A549 treated with dexamethasone at 1 μM for 4 hours (cell line): ENCODE results near the gene TIMM8A. TPM values are rescaled to one million over a fixed set of nuclear protein-coding genes. Genes with fewer than 3 reads are reported as not detected.

ENCODE experiments used
- total RNA-seq: library from RNA; stranded (reverse); fragments of 200-300 nt; extraction: Qiagen RNA extraction; gene quantifications from 5 replicates; pipeline ENCODE4 v1.2.3, GENCODE V29; 2022

TIMM8A gene, protein sequence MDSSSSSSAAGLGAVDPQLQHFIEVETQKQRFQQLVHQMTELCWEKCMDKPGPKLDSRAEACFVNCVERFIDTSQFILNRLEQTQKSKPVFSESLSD
- total RNA-seq = 26.3 to 27.2 TPM (median 26.7 TPM) in 5 replicates

DNA sequence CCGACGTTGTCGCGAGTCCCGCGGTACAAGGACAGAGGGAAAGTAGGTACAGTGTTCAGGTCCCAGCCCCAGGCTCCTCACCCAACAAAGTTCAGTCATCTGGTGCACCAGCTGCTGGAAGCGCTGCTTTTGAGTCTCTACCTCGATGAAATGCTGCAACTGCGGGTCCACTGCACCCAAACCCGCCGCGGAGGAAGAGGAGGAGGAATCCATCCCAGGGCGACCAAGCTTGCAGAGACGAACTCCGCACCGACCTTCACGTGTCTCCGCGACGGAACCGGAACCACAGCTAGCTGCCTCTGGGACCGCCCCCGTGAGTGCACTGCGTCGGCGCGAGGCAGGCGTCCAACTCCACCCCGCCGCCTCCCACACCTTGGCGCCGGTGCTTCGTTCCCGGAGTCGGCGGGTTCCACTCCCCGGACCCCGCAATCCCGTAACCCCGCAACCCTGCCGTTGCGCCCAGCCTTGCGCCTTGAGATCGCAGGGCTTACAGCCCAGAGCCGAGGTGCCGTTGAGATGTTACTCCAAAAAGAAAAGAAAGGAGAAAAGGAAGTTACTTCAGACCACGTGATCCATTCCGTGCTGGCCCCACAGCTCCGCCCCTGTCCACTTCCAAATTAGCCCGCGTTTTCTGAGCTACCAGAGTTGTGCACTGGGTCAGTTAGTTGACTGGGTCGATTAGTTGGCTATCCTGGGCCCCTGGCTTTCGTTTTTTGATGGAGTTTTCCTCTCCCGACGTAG lies at the start of gene TIMM8A:
Gene TIMM8A, minus strand, starts transcription at position 291 of the 741 bp plus-strand sequence. Its CDS starts 78 bp downstream, at position 213.

DNA sequence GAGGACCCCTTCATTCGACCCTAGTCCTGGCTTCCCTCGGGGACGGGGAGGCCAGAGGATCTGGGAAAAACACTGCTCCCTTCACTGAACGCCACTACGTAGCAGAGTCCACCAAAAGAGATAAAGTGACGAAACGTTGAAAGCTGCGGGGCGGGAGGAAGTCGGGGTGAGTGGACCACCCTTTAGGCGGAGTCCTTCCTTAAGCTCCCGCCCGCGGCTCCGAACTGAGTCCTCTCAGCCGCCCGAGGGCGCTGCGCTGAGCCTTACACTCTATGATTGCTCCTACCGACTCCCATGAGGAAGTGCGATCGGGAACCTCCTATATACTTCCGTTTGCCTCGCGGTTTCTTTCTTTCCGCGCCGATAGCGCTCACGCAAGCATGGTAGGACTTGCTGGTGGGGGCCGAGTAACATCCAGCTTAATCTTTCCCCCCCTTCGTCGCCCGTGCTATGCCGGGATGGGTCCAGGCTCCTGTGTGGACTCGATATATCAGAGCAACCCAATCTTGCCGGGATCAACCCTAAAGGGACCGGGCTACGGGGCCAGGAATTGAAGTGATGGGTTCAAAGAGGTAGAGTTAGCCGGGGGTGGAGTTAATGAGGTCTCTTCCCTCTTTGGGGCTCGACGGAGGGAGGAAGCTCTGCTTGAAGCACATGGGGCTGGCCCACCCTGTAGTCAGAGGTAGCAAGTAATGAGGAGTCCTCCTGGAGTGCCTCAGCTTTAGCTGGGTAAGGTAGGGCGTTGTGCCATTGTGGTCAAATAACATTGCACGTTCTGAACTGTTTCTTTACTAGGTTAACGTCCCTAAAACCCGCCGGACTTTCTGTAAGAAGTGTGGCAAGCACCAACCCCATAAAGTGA lies 42.4 kb upstream of the TIMM8A start, which contains the start of gene RPL36A:
Gene RPL36A, plus strand, starts transcription at position 348 of the 862 bp plus-strand sequence. Its CDS starts 33 bp downstream, at position 381.

GRCh38 chrX:101385795-101386541 lies 37.4 kb upstream of the TIMM8A start, which contains the start of gene BTK:
Gene BTK (minus strand): TSS chrX:101386191. CDS start chrX:101375284, 10,907 bp downstream.

Other genes starting within 250 kb of the TIMM8A start
- gene DRP2, start 129.0 kb downstream of the TIMM8A start, total RNA-seq = 0.15 to 0.19 TPM (median 0.19 TPM) in 5 replicates
- gene TAF7L, start 57.4 kb downstream of the TIMM8A start, total RNA-seq = 0.05 to 0.22 TPM (median 0.09 TPM) in 5 replicates
- gene BTK, start 37.4 kb upstream of the TIMM8A start, total RNA-seq = 0.12 to 0.20 TPM (median 0.20 TPM) in 4 of 5 replicates, not detected in the other
- gene RPL36A, start 42.3 kb upstream of the TIMM8A start, total RNA-seq = 2,394 to 3,664 TPM (median 2,504 TPM) in 5 replicates
- gene GLA, start 59.2 kb upstream of the TIMM8A start, total RNA-seq = 141 to 167 TPM (median 159 TPM) in 5 replicates
- 58.0 to 65.0 TPM (median 59.2 TPM) in 5 replicates for gene HNRNPH2, start 59.5 kb upstream of the TIMM8A start, total RNA-seq
- gene ARMCX4, start 136.7 kb upstream of the TIMM8A start, total RNA-seq = 0.29 to 0.63 TPM (median 0.50 TPM) in 5 replicates
- gene ARMCX1, start 201.8 kb upstream of the TIMM8A start, total RNA-seq = 0.20 to 0.49 TPM (median 0.34 TPM) in 5 replicates